ENCODE data around the gene ATG4D. TPM values are rescaled to one million over a fixed set of nuclear protein-coding genes. Genes with fewer than 3 reads are reported as not detected.
A peak's percentile ranks its signal among the peaks of the same experiment; 100 is the strongest.

Gene ATG4D
- total RNA-seq, 4 donors from 2014 or later, result 4.4 to 22.1 (median 8.4) TPM

DNA sequence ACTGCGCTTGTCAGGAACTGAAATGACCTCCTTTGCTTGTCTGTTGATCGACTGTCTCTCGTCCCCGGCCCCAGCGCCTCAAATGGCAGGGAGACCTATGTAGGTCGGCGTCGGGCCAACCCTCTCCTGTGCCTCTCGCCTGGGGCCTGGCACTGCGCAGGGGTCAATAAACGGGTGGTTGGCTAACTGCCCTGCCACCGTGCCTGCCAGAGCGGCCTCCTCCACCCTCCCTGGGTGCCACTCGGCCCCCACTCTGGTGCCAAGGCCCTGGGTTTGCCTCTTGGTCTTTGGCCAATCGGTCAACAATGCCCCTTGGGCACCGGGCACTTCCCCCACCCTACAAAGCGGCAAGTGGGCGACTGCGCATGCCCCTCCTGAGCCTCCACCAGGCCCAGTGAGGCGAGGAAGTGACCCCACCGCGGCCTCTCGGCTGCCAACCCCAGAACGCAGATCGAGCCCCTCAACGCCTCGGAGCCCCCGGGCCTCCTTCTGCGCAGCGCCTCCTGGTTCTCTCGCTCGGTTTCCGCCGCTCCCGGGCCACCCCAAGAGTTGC, 41.7 kb upstream of the ATG4D start:
- Histone ChIP-seq H3K27ac (peak overlapping the region; percentile 89), H3K27me3 (no peaks in the 10 kb centered on the region), H3K9me3 (no peaks in the 10 kb centered on the region), H3K4me3 (peak overlapping the region; percentile 73 to 79), H3K4me1 (peaks cover 0 to 10% of the 10 kb centered on the region in 2 donors), H3K36me3 (no peaks in the 10 kb centered on the region)
- intact Hi-C loops (cut with DNase I; ENCODE audit: low total_unique reads), result no loop called here
- TF ChIP-seq, protein P1, sequence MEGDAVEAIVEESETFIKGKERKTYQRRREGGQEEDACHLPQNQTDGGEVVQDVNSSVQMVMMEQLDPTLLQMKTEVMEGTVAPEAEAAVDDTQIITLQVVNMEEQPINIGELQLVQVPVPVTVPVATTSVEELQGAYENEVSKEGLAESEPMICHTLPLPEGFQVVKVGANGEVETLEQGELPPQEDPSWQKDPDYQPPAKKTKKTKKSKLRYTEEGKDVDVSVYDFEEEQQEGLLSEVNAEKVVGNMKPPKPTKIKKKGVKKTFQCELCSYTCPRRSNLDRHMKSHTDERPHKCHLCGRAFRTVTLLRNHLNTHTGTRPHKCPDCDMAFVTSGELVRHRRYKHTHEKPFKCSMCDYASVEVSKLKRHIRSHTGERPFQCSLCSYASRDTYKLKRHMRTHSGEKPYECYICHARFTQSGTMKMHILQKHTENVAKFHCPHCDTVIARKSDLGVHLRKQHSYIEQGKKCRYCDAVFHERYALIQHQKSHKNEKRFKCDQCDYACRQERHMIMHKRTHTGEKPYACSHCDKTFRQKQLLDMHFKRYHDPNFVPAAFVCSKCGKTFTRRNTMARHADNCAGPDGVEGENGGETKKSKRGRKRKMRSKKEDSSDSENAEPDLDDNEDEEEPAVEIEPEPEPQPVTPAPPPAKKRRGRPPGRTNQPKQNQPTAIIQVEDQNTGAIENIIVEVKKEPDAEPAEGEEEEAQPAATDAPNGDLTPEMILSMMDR (IDR thresholded peaks at IDR 0.05), result no peak
- no peak for TF ChIP-seq POLR2A (IDR thresholded peaks at IDR 0.05)
- peak; percentile 62 to 68 for DNase-seq

DNA sequence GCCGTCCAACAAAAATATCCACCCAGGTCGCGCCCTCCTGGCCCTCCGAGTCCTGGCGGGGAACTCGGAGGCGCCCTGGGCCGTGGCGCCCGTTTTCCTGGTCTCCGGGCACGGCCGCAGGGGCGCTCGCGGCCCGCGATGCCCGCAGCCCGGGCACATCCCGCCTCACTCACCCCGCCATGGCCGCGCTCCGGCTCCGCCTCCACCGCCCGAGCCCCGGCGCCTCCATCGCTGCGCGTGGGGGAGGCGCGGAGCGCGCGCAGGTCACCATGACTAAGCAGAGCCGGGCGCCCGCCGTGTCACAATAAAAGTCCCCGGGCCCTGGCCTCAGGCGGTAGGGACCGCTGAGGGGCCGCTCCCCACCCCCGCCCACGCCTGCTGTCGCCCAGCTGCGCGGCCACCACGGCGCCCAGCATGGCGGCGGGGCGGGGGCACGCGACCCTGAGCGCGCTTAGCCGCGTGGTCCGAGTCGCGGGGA, 41.1 kb upstream of the ATG4D start:
- peak; percentile 92 for DNase-seq
- Histone ChIP-seq H3K4me3 (peak overlapping the region; percentile 73 to 79), H3K4me1 (peaks cover 0 to 10% of the 10 kb centered on the region in 2 donors), H3K27ac (peak overlapping the region; percentile 89), H3K36me3 (no peaks in the 10 kb centered on the region), H3K9me3 (no peaks in the 10 kb centered on the region), H3K27me3 (no peaks in the 10 kb centered on the region)
- TF ChIP-seq, protein P1 (IDR thresholded peaks at IDR 0.05), result peak in 3 of 4 experiments; percentile 11 to 45 (median 20)
- peak; percentile 53 to 79 for TF ChIP-seq POLR2A (IDR thresholded peaks at IDR 0.05)
- intact Hi-C loops (cut with DNase I; ENCODE audit: low total_unique reads), result no loop called here

DNA sequence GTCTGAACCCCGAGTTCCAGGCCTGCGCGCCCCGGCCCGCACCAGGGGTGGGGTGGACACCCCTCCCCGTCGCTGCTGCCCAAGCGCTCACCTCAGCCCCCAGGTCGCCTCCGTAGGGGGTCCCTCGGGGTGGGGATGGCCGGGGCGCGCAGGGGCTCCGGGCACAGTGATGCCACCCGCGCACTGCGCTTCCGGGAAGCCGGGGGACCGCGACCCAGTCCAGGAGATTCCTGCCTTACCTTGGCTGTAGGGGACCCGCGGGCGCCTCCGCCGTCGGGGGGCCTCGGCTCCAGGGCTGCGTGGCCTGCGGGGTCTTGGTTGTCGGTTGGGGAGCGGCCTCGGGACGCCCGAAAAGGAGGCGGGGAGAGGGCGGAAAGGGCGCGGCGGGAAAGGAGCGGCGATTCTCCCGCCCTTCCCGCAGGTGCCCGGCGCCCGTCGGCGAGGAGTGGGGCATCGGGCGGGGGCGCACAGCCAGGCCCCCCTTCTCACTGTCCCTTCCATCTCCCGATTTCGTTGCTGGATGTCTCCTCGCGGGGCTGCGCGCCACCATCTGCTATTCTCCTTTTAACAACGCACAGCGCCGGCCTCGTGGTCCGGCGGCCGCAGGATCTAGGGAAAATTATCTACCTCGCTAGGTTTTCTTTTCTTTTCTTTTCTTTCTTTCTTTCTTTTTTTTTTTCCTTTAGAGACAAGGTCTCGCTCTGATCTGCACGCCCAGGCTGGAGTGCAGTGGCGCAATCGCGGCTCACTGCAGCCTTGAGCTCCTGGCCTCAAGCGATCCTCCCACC, 40.5 kb upstream of the ATG4D start, which contains the start of gene KEAP1:
TSS of gene KEAP1 (minus strand) at position 355 of the 788 bp plus-strand sequence. CDS start 3,323 bp downstream, outside the sequence.
- Histone ChIP-seq H3K36me3 (no peaks in the 10 kb centered on the region), H3K9me3 (no peaks in the 10 kb centered on the region), H3K27me3 (no peaks in the 10 kb centered on the region), H3K27ac (peak within 1 kb of the TSS; percentile 89), H3K4me1 (peaks cover 0 to 10% of the 10 kb centered on the region in 2 donors), H3K4me3 (peak within 1 kb of the TSS; percentile 73 to 79)
- TF ChIP-seq, protein P1 (IDR thresholded peaks at IDR 0.05), result no peak
- no peak for TF ChIP-seq POLR2A (IDR thresholded peaks at IDR 0.05)
- DNase-seq, result peak in 1 of 2 donors; percentile 39
- intact Hi-C loops (cut with DNase I; ENCODE audit: low total_unique reads), result no loop called here

DNA sequence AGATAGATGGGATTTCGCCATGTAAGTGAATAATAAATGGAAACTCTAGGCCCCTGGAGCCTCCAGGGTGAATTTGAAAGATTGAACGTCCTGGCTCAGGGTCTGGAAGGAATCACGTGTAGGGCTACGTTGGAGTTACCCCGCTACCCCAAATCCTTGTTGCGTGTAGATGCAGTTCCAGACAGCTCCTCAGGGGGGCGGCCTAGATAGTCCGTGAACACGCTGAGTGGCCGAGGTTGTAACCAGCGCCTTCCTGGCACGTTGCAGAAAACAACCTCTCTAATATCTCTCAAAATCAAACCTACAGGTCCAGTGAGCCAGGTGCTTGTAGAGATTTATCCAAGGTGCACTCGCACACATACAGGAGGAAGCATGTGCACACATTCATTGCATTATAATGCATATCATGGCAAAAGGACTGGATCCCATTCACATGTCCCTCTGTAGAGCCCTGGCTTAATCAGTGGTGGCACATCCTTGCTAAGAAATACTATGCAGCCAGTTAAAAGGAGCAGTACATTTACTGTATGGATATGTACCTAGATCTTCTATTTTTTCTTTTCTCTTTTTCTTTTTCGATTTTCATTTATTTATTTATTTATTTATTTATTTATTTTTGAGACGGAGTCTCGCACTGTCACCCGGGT, 38.0 kb upstream of the ATG4D start:
- no peak overlapping the region for H3K27ac ChIP-seq
- H3K4me1 ChIP-seq, result peaks cover 0 to 3% of the 10 kb centered on the region in 2 donors
- intact Hi-C loops (cut with DNase I; ENCODE audit: low total_unique reads), result no loop called here
- TF ChIP-seq POLR2A (IDR thresholded peaks at IDR 0.05), result no peak
- TF ChIP-seq, protein P1 (IDR thresholded peaks at IDR 0.05), result peak; percentile 53 to 68 (median 64)
- no peak overlapping the region for H3K4me3 ChIP-seq
- H3K9me3 ChIP-seq, result no peaks in the 10 kb centered on the region
- H3K36me3 ChIP-seq, result no peaks in the 10 kb centered on the region
- DNase-seq, result peak; percentile 66 to 70
- no peaks in the 10 kb centered on the region for H3K27me3 ChIP-seq
